Thoracic aorta (tissue), 2 donors: Measurements from ENCODE around the gene UBE2D3. TPM values are rescaled to one million over a fixed set of nuclear protein-coding genes. Genes with fewer than 3 reads are reported as not detected.

Source experiments
- ATAC-seq: fragments of 150-250 bp; one replicate; pipeline ENCODE4 v1.8.0; 2017; ENCODE audit warnings: low read depth; ENCODE audit not compliant: insufficient number of reproducible peaks, low FRiP score
- DNase-seq: peaks from one replicate; pipeline ENCODE4 v3.0.0-alpha.2; 2020; ENCODE audit warnings: low spot score
- H3K27ac ChIP-seq, 2 donors: fragments of 200-600 bp; sonication (generic); 1 replicate in 1 of 2; 2 replicates in 1 of 2; pipeline ENCODE4 v1.5.1; 2016; ENCODE audit warnings: mild to moderate bottlenecking in 2 of 2, moderate library complexity in 2 of 2
- H3K27me3 ChIP-seq: fragments of 200-600 bp; sonication (generic); replicated peaks from 2 replicates; pipeline ENCODE4 v1.6.0; 2016; ENCODE audit warnings: mild to moderate bottlenecking; ENCODE audit not compliant: insufficient read depth
- H3K36me3 ChIP-seq: fragments of 200-600 bp; sonication (generic); one replicate; pipeline ENCODE4 v1.5.1; 2016
- H3K4me1 ChIP-seq, 2 donors: fragments of 200-600 bp; sonication (generic); 1 replicate in 1 of 2; 2 replicates in 1 of 2; pipeline versions ENCODE4 v1.5.1 to v1.6.0; 2016; ENCODE audit warnings: low read depth in 2 of 2, mild to moderate bottlenecking in 1 of 2; ENCODE audit not compliant: control insufficient read depth in 1 of 2
- H3K4me3 ChIP-seq: fragments of 200-600 bp; sonication (generic); 2 replicates; pipeline ENCODE4 v1.5.1; 2016; ENCODE audit warnings: mild to moderate bottlenecking
- H3K9me3 ChIP-seq: fragments of 200-600 bp; sonication (generic); 2 replicates; pipeline ENCODE4 v1.5.1; 2016
- CTCF ChIP-seq: fragments of 200-600 bp; sonication (generic); IDR thresholded peaks from one replicate; pipeline ENCODE4 v1.5.1; 2019; ENCODE audit warnings: antibody characterized with exemption
- total RNA-seq, 2 donors: library from RNA; depleted of rRNA; stranded (reverse); fragments of >200 nt; gene quantifications; one replicate each; pipeline versions ENCODE4 v1.1.0 to v1.2.3, GENCODE V29; 2016

The UBE2D3 gene
- total RNA-seq, 2 donors from 2014 or later, result 245 to 376 TPM

GRCh38 chr4:102809691-102810090 is 17.7 kb downstream of the UBE2D3 start:
- no peak overlapping the region for H3K27ac ChIP-seq
- ATAC-seq, result no peak

GRCh38 chr4:102809190-102809589 is 18.2 kb downstream of the UBE2D3 start:
- peaks cover 11% of the 10 kb centered on the region for H3K36me3 ChIP-seq
- ATAC-seq (no peak), DNase-seq (no peak)
- no peak for TF ChIP-seq CTCF
- peaks cover 52 to 66% of the 10 kb centered on the region in 2 donors for H3K4me1 ChIP-seq
- H3K4me3 ChIP-seq, result no peak overlapping the region
- no peaks in the 10 kb centered on the region for H3K9me3 ChIP-seq
- H3K27me3 ChIP-seq, result no peaks in the 10 kb centered on the region
- H3K27ac ChIP-seq, result no peak overlapping the region

More at GRCh38 chr4:102809691-102810090, 17.7 kb downstream of the UBE2D3 start:
- Histone ChIP-seq H3K4me3 (no peak overlapping the region), H3K27me3 (no peaks in the 10 kb centered on the region), H3K9me3 (no peaks in the 10 kb centered on the region), H3K4me1 (peaks cover 55 to 71% of the 10 kb centered on the region in 2 donors), H3K36me3 (peaks cover 10% of the 10 kb centered on the region)
- no peak for DNase-seq
- no peak for TF ChIP-seq CTCF

- DNase-seq, result no peak
- Histone ChIP-seq H3K4me3 (no peak overlapping the region), H3K4me1 (peaks cover 43 to 54% of the 10 kb centered on the region in 2 donors), H3K36me3 (peaks cover 11% of the 10 kb centered on the region), H3K27ac (no peak overlapping the region), H3K27me3 (no peaks in the 10 kb centered on the region), H3K9me3 (no peaks in the 10 kb centered on the region)
- no peak for TF ChIP-seq CTCF
- no peak for ATAC-seq
Observed at GRCh38 chr4:102808009-102808408, 19.3 kb downstream of the UBE2D3 start.

GRCh38 chr4:102807345-102807744 is 20.0 kb downstream of the UBE2D3 start:
- H3K9me3 ChIP-seq, result no peaks in the 10 kb centered on the region
- DNase-seq (no peak), ATAC-seq (no peak)
- no peak overlapping the region for H3K27ac ChIP-seq
- H3K4me1 ChIP-seq, result peaks cover 37 to 48% of the 10 kb centered on the region in 2 donors
- no peak overlapping the region for H3K4me3 ChIP-seq
- H3K27me3 ChIP-seq, result no peaks in the 10 kb centered on the region
- peaks cover 11% of the 10 kb centered on the region for H3K36me3 ChIP-seq
- no peak for TF ChIP-seq CTCF

- no peak for TF ChIP-seq CTCF
- peaks cover 49% of the 10 kb centered on the region for H3K36me3 ChIP-seq
- no peak overlapping the region for H3K4me3 ChIP-seq
Observed at GRCh38 chr4:102799816-102800215, 27.5 kb downstream of the UBE2D3 start.

More at GRCh38 chr4:102799816-102800215, 27.5 kb downstream of the UBE2D3 start:
- peaks cover 0 to 7% of the 10 kb centered on the region in 2 donors for H3K4me1 ChIP-seq
- no peaks in the 10 kb centered on the region for H3K27me3 ChIP-seq
- ATAC-seq, result no peak
- H3K9me3 ChIP-seq, result no peaks in the 10 kb centered on the region
- no peak for DNase-seq
- no peak overlapping the region for H3K27ac ChIP-seq
